ENCODE results near the gene WSB1.

DNA sequence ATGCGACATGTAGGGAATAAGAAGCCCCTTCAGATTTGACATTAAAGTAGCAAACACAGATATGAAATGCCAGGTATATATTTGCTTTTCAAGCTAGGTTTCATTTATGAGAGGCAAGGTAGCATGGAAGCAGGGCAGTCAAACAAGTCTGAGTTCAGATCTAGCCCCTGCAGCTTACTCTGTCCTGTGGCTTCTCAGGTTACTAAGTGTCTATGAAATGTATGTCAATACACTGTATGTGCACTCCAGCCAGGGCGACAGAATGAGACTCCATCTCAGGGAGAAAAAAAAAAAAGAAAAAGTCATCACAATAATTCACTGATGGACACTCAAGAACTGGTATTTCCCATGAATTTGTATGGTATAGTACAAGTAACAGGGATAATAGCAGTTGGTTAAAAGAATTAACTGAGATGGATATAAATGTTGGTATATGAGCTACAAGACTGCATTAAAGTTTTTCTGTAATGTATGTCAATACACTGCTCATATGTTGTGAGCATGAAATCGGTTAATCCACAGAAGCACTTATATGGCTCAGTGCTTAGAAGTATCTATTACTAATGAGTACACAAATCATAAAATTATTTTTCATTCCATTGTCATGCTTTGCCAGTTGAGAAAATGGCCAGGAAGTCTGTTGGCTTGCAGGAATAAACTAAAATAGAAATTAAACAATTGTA is 2.9 kb upstream of the WSB1 start:
- TF ChIP-seq, protein P1, sequence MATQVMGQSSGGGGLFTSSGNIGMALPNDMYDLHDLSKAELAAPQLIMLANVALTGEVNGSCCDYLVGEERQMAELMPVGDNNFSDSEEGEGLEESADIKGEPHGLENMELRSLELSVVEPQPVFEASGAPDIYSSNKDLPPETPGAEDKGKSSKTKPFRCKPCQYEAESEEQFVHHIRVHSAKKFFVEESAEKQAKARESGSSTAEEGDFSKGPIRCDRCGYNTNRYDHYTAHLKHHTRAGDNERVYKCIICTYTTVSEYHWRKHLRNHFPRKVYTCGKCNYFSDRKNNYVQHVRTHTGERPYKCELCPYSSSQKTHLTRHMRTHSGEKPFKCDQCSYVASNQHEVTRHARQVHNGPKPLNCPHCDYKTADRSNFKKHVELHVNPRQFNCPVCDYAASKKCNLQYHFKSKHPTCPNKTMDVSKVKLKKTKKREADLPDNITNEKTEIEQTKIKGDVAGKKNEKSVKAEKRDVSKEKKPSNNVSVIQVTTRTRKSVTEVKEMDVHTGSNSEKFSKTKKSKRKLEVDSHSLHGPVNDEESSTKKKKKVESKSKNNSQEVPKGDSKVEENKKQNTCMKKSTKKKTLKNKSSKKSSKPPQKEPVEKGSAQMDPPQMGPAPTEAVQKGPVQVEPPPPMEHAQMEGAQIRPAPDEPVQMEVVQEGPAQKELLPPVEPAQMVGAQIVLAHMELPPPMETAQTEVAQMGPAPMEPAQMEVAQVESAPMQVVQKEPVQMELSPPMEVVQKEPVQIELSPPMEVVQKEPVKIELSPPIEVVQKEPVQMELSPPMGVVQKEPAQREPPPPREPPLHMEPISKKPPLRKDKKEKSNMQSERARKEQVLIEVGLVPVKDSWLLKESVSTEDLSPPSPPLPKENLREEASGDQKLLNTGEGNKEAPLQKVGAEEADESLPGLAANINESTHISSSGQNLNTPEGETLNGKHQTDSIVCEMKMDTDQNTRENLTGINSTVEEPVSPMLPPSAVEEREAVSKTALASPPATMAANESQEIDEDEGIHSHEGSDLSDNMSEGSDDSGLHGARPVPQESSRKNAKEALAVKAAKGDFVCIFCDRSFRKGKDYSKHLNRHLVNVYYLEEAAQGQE (IDR thresholded peaks at IDR 0.05; ENCODE audit: unreplicated experiment): no peak
- TF ChIP-seq JUNB (IDR thresholded peaks at IDR 0.05; ENCODE audit: unreplicated experiment) (no peak), POLR2AphosphoS5 (IDR thresholded peaks at IDR 0.05; ENCODE audit: low read depth) (no peak), NANOG (IDR thresholded peaks at IDR 0.05; ENCODE audit: borderline replicate concordance) (no peak), EZH2phosphoT487 (IDR thresholded peaks at IDR 0.05; ENCODE audit: unreplicated experiment) (no peak), STAT1 (IDR thresholded peaks at IDR 0.05; ENCODE audit: unreplicated experiment) (no peak)
- TF ChIP-seq, protein P2, sequence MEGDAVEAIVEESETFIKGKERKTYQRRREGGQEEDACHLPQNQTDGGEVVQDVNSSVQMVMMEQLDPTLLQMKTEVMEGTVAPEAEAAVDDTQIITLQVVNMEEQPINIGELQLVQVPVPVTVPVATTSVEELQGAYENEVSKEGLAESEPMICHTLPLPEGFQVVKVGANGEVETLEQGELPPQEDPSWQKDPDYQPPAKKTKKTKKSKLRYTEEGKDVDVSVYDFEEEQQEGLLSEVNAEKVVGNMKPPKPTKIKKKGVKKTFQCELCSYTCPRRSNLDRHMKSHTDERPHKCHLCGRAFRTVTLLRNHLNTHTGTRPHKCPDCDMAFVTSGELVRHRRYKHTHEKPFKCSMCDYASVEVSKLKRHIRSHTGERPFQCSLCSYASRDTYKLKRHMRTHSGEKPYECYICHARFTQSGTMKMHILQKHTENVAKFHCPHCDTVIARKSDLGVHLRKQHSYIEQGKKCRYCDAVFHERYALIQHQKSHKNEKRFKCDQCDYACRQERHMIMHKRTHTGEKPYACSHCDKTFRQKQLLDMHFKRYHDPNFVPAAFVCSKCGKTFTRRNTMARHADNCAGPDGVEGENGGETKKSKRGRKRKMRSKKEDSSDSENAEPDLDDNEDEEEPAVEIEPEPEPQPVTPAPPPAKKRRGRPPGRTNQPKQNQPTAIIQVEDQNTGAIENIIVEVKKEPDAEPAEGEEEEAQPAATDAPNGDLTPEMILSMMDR (conservative IDR thresholded peaks at IDR 0.05; ENCODE audit: low read depth in 2 of 2): no peak
- TF ChIP-seq, protein P3, sequence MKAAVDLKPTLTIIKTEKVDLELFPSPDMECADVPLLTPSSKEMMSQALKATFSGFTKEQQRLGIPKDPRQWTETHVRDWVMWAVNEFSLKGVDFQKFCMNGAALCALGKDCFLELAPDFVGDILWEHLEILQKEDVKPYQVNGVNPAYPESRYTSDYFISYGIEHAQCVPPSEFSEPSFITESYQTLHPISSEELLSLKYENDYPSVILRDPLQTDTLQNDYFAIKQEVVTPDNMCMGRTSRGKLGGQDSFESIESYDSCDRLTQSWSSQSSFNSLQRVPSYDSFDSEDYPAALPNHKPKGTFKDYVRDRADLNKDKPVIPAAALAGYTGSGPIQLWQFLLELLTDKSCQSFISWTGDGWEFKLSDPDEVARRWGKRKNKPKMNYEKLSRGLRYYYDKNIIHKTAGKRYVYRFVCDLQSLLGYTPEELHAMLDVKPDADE (IDR thresholded peaks at IDR 0.05): no peak

Measured in GM23338 (cell line).